ENCODE data around the gene PDZD2.

Gene PDZD2

DNA sequence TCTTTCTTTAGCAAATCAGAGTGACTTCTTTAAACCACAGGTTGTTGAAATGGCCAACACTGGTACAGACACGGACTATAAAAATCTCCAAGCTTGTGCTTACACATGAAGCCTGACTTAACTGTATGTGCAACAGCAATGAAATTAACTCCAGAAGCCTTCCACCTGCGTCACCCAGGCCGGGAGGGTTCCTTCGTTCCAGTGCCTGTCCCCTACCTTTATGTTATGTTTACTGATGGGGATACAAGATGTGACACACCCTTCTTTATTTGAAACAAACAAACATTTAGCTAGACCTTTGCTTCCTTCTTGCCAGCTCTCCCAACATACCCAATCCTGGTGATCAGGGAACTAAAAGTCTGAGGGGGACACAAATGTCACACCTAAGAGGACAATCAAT is 469.2 kb downstream of the PDZD2 start:
- Histone ChIP-seq H3K4me1 (ENCODE audit: control insufficient read depth, low read length) (no peaks in the 10 kb centered on the region), H3K9me3 (ENCODE audit: control insufficient read depth, insufficient read depth, low read length) (no peaks in the 10 kb centered on the region), H3K9me2 (replicated peaks; ENCODE audit: control insufficient read depth, low read length) (no peaks in the 10 kb centered on the region), H4K20me1 (ENCODE audit: control insufficient read depth, insufficient read depth, low read depth, low read length) (no peaks in the 10 kb centered on the region), H3K27me3 (ENCODE audit: control insufficient read depth, low read length) (no peaks in the 10 kb centered on the region), H3K36me3 (ENCODE audit: control insufficient read depth, low read length) (peaks cover 69% of the 10 kb centered on the region), H3K4me3 (ENCODE audit: low read length) (no peak overlapping the region), H3K79me2 (ENCODE audit: control insufficient read depth, low read length) (no peaks in the 10 kb centered on the region), H3K4me2 (ENCODE audit: low read length) (no peak overlapping the region), H3F3A (ENCODE audit: control insufficient read depth, insufficient read depth) (peaks cover 4% of the 10 kb centered on the region; the same call in 1 of the 2 replicates), H3K27ac (ENCODE audit: low read depth, low read length) (no peak overlapping the region)
- TF ChIP-seq EZH2phosphoT487 (IDR thresholded peaks at IDR 0.05; ENCODE audit: borderline replicate concordance, low read length), result no peak
- TF ChIP-seq, protein P1, sequence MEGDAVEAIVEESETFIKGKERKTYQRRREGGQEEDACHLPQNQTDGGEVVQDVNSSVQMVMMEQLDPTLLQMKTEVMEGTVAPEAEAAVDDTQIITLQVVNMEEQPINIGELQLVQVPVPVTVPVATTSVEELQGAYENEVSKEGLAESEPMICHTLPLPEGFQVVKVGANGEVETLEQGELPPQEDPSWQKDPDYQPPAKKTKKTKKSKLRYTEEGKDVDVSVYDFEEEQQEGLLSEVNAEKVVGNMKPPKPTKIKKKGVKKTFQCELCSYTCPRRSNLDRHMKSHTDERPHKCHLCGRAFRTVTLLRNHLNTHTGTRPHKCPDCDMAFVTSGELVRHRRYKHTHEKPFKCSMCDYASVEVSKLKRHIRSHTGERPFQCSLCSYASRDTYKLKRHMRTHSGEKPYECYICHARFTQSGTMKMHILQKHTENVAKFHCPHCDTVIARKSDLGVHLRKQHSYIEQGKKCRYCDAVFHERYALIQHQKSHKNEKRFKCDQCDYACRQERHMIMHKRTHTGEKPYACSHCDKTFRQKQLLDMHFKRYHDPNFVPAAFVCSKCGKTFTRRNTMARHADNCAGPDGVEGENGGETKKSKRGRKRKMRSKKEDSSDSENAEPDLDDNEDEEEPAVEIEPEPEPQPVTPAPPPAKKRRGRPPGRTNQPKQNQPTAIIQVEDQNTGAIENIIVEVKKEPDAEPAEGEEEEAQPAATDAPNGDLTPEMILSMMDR (IDR thresholded peaks at IDR 0.05; ENCODE audit: low read depth, low read length, poor library complexity, severe bottlenecking), result no peak

DNA sequence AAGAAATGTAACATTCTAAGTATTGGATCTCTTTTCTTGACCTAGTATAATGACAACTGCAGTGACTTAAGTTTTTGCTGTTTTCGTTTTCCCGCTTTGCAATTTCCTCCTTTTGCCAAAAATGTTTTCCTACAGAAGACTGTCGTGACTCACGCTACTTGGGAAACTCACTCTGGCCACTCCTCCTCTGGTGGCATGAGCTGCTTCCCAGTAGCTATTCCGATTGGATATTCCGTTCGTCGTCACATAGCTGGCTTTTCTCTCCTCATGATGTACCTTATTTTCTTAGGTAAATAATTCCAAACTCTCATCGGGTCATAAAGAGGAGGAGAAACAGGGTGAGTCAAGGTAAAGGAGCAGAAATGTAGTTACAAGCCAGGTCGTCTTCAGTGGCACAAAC is 470.3 kb downstream of the PDZD2 start:
- Histone ChIP-seq H3K4me3 (ENCODE audit: low read length) (no peak overlapping the region), H3K27ac (ENCODE audit: low read depth, low read length) (no peak overlapping the region), H4K20me1 (ENCODE audit: control insufficient read depth, insufficient read depth, low read depth, low read length) (no peaks in the 10 kb centered on the region), H3K9me3 (ENCODE audit: control insufficient read depth, insufficient read depth, low read length) (no peaks in the 10 kb centered on the region), H3K36me3 (ENCODE audit: control insufficient read depth, low read length) (peaks cover 66% of the 10 kb centered on the region), H3K9me2 (replicated peaks; ENCODE audit: control insufficient read depth, low read length) (no peaks in the 10 kb centered on the region), H3K27me3 (ENCODE audit: control insufficient read depth, low read length) (no peaks in the 10 kb centered on the region), H3K4me2 (ENCODE audit: low read length) (no peak overlapping the region), H3K4me1 (ENCODE audit: control insufficient read depth, low read length) (no peaks in the 10 kb centered on the region), H3F3A (ENCODE audit: control insufficient read depth, insufficient read depth) (peaks cover 4% of the 10 kb centered on the region; the same call in 1 of the 2 replicates), H3K79me2 (ENCODE audit: control insufficient read depth, low read length) (no peaks in the 10 kb centered on the region)
- no peak for TF ChIP-seq EZH2phosphoT487 (IDR thresholded peaks at IDR 0.05; ENCODE audit: borderline replicate concordance, low read length)
- TF ChIP-seq, protein P1 (IDR thresholded peaks at IDR 0.05; ENCODE audit: low read depth, low read length, poor library complexity, severe bottlenecking), result no peak

DNA sequence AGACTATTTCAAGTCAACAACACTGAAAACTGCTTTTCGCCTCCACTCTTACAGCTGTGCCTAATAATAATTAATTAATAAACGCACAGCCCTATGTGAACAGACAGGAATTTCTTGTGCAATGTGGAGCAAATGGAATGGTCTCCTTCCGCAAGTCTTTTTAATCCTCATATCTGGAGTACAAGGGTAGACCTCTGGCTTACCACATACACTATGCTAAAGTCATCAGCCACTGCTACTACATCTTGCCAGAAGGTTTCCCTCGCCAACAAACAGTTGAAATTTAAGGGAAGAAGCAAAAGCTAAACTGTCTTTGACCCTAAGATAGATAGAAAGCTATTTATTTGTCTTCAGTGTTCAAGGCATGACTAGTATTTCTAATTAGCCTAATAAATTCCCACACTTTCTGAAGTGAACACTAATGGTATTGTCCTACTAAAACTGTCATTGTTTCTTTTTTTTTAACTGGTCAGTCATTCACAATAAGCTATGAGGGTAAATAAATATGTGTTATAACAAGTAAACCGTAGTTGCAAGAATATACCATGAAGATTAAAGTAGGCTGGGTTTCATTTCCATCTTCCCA is 471.3 kb downstream of the PDZD2 start:
- Histone ChIP-seq H3K4me3 (ENCODE audit: low read length) (no peak overlapping the region), H3K9me2 (replicated peaks; ENCODE audit: control insufficient read depth, low read length) (no peaks in the 10 kb centered on the region), H3K79me2 (ENCODE audit: control insufficient read depth, low read length) (no peaks in the 10 kb centered on the region), H3F3A (ENCODE audit: control insufficient read depth, insufficient read depth) (peaks cover 4% of the 10 kb centered on the region; the same call in 1 of the 2 replicates), H3K4me2 (ENCODE audit: low read length) (no peak overlapping the region), H3K4me1 (ENCODE audit: control insufficient read depth, low read length) (no peaks in the 10 kb centered on the region), H3K9me3 (ENCODE audit: control insufficient read depth, insufficient read depth, low read length) (no peaks in the 10 kb centered on the region), H3K27ac (ENCODE audit: low read depth, low read length) (no peak overlapping the region), H3K36me3 (ENCODE audit: control insufficient read depth, low read length) (peaks cover 61% of the 10 kb centered on the region), H4K20me1 (ENCODE audit: control insufficient read depth, insufficient read depth, low read depth, low read length) (no peaks in the 10 kb centered on the region), H3K27me3 (ENCODE audit: control insufficient read depth, low read length) (no peaks in the 10 kb centered on the region)
- TF ChIP-seq, protein P1 (IDR thresholded peaks at IDR 0.05; ENCODE audit: low read depth, low read length, poor library complexity, severe bottlenecking), result no peak
- TF ChIP-seq EZH2phosphoT487 (IDR thresholded peaks at IDR 0.05; ENCODE audit: borderline replicate concordance, low read length), result no peak

Measured in DOHH2 (cell line).